Germinal center (tissue), 1 donor: ENCODE data around the gene GBE1.
"Not testable (repeated sequence)": the region's sequence is repeated elsewhere in the genome, so short reads cannot be mapped to it uniquely, and the experiment has no call there.

Experiments
- DNase-seq: peaks from one replicate; pipeline ENCODE4 v3.0.0; 2012; ENCODE audit warnings: mixed read lengths, low spot score

Gene GBE1

GRCh38 chr3:81760924-81761903, at the start of gene GBE1:
GBE1 (minus strand) TSS chr3:81761645; CDS start chr3:81761517, 128 bp downstream.
- peak; percentile 92 for DNase-seq

- DNase-seq, result no peak
These were observed 47.5 kb upstream of the GBE1 start for GRCh38 chr3:81808900-81809299.

GRCh38 chr3:81799403-81799802, 38.0 kb upstream of the GBE1 start:
- DNase-seq, result no peak

- DNase-seq, result peak; percentile 14
These were observed 32.0 kb upstream of the GBE1 start for GRCh38 chr3:81793410-81793809.

GRCh38 chr3:81790117-81790516, 28.7 kb upstream of the GBE1 start:
- DNase-seq, result no peak

- DNase-seq, result peak; percentile 2
These were observed 28.2 kb upstream of the GBE1 start for GRCh38 chr3:81789691-81790090.

- no peak for DNase-seq
These were observed 27.2 kb upstream of the GBE1 start for GRCh38 chr3:81788610-81789009.

- DNase-seq, result no peak
These were observed 26.6 kb upstream of the GBE1 start for GRCh38 chr3:81788044-81788443.

- no peak for DNase-seq
These were observed 21.1 kb upstream of the GBE1 start for GRCh38 chr3:81782585-81782984.

GRCh38 chr3:81778678-81779182, 17.3 kb upstream of the GBE1 start:
- DNase-seq, result no peak

GRCh38 chr3:81776643-81777042, 15.2 kb upstream of the GBE1 start:
- no peak for DNase-seq

GRCh38 chr3:81770710-81771109, 9.3 kb upstream of the GBE1 start:
- DNase-seq, result no peak

GRCh38 chr3:81769299-81769698, 7.9 kb upstream of the GBE1 start:
- DNase-seq, result no peak

GRCh38 chr3:81767250-81767859, 5.9 kb upstream of the GBE1 start:
- not testable (repeated sequence) for DNase-seq

- DNase-seq, result no peak
These were observed 4.0 kb upstream of the GBE1 start for GRCh38 chr3:81765400-81765799.

- no peak for DNase-seq
These were observed 3.2 kb upstream of the GBE1 start for GRCh38 chr3:81764665-81765064.

GRCh38 chr3:81764002-81764401, 2.6 kb upstream of the GBE1 start:
- no peak for DNase-seq

- no peak for DNase-seq
These were observed 1.6 kb upstream of the GBE1 start for GRCh38 chr3:81763001-81763400.

- DNase-seq, result no peak
These were observed 597 bp upstream of the GBE1 start for GRCh38 chr3:81761904-81762580.

- DNase-seq, result no peak
These were observed 1.2 kb downstream of the GBE1 start for GRCh38 chr3:81760215-81760614.

- DNase-seq, result not testable (repeated sequence)
These were observed 2.7 kb downstream of the GBE1 start for GRCh38 chr3:81758771-81759170.

- DNase-seq, result no peak
These were observed 3.2 kb downstream of the GBE1 start for GRCh38 chr3:81758275-81758674.
